Activated CD4-positive, alpha-beta T cell treated with anti-CD3 and anti-CD28 coated beads, Interleukin-2, amount 50 U/mL, for 48 hours (primary cell): Measurements from ENCODE around the gene PHRF1.
A peak's percentile ranks its signal among the peaks of the same experiment; 100 is the strongest.

ENCODE experiments used
- DNase-seq, 2 experiments: peaks; one replicate each; pipeline ENCODE4 v3.0.0-alpha.2; 2020

PHRF1 gene

DNA sequence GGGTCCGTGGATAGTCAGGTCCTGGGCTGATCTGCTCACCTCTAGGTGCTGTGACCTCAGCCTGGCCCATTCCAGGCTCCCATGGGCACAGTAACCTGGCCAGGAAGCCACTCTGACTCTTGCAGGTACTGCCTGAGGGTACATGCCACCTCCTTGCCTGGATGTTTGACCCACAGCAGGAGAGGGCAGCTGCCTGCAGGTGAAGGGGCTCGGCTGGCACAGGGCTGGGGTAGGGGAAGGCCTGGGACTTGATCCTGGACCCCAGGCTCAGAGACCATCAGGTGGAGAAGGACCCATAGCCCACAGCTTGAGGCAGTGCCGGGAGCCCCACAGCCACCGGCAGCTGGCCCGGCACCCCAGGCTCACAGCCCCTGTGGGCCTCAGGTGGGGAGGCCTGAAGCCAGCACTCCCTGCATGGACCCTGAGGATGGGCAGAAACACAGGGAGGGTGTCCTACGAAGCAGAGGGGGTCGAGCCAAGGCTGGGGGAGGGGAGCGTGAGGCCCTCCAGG is 36.2 kb upstream of the PHRF1 start:
- DNase-seq: no peak

DNA sequence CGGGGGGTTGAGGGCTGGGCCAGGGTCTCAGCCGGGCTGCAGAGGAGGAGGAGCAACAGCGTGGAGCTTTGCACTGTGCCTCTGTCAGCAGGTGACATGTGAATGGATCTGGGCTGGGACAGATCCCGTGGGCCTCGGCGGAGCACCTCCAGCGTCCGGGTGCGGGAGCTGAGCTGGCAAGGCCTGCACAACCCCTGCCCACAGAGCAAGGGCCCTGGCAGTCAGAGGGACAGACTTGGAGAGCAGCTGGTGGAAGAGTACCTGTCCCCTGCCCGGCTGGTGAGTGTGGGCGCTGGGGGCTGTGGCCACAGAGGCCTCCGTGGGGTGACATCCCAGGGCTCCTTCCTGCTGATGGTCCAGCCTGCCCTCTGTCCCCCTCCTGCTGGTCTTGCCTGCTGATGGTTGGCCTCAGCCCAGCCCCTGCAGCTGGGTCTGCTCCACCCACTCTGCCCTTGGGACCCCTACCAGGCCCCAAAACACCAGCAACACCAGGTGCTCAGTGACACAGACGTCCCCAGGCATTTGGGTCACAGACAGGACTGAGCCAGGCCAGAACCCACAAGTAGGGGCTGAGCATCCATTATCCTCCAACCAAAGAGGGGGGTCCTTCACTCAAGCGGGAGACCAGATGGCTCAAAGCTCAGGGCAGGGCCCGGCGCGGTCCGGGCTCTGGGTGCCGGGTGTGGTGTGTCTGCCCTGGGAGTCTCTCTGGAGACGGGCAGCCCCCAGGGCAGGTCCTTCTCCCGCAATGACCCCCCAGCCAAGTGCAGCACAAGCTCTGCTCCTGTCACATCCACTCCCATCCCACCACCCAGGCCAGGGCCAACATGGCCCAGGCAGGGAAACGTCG is 35.5 kb upstream of the PHRF1 start:
- DNase-seq: no peak

DNA sequence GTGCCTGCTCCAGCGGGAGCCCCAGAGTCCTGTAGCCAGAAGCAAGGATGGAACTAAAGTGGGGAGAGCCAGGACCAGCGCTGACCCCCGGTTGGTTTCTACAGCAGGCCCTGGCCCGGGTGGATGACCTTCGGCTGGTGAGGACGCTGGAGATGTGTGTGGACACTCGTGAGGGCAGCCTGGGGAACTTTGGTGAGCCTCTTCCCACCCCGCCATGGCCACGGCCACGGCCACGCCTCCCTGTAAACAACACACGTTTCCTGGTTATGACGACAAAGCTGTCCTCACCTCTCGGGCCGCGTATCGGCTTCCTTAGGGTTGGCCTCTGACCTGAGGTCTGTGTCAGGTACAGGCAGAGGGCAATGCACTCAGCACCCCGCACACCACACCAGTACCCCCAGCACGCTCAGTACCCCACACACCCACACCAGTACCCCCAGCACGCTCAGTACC is 34.8 kb upstream of the PHRF1 start:
- no peak for DNase-seq

DNA sequence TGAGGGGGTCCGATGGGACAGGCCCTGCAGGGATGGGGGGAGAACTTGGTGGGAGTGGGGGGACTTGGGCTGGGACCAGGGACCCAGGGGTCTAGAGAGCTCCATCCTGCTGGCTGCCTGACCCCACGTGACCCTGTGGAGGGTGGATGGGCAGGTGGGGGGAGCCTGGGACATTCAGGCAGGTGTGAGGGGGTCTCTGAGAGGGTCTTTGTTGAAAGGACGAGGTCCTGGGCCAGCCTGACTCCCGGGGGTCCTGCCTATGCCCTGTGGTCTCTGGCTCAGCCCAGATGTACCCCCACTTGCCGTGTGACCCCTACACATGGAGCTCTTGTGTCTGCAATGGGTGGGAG is 31.5 kb upstream of the PHRF1 start:
- no peak for DNase-seq

DNA sequence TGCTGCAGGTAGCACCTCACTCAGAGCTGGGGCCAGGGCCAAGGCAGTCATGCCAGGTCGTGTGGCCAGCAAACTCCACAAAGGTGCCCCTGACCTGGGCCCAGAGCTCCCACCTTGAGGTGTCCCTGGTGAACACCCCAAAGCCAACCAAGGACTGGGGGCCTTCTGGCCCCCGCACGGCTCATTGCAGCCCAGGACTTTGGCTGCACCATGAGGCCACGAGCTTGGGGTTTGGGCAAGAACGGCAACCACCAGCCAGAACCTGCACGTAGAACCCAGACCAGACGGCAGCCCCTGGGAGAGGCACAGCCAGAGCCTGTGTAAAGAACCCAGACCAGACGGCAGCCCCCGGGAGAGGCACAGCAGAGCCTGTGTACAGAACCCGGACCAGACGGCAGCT is 31.1 kb upstream of the PHRF1 start:
- no peak for DNase-seq

DNA sequence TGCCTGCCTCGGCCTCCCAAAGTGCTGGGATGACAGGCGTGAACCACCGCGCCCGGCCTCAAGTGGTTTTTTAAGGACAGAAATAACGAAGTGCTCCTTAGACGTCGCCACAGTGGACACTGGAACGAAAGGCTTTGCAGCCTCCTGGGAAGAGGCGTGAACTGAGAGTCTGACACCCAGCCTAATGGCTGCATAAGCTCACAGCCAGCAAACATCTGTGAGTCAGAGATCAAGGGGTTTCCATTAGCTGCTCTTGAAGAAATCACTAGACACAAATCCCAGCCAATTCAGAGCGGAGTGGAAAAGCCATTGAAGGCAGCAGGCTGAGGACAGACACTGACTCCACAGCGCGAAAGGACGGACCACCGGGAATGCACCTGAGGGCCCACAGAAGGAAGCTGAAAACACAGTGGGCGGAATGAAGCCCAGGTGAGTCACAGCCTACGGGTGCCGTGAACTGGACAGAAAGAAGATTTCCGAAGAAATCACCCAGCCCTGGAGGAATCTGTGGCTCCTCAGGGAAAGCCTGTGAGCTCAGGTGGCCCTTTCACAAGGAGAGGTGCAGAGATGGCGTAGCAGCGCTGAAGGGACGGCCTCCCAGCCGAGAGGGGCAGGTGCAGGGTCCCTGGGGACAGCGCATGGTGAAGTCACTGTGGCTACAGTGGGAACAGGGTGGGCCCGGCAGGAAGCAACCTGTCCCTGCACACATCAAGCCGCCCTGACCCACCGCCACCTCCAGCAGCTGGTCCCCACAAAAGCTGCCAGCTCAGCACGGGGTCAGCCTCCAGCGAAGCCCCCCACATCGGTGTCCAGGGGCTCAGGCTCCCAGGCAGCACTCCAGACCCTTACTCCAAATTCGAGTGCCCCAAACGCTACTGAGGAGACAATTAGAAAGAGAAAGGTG is 27.3 kb upstream of the PHRF1 start:
- no peak for DNase-seq

DNA sequence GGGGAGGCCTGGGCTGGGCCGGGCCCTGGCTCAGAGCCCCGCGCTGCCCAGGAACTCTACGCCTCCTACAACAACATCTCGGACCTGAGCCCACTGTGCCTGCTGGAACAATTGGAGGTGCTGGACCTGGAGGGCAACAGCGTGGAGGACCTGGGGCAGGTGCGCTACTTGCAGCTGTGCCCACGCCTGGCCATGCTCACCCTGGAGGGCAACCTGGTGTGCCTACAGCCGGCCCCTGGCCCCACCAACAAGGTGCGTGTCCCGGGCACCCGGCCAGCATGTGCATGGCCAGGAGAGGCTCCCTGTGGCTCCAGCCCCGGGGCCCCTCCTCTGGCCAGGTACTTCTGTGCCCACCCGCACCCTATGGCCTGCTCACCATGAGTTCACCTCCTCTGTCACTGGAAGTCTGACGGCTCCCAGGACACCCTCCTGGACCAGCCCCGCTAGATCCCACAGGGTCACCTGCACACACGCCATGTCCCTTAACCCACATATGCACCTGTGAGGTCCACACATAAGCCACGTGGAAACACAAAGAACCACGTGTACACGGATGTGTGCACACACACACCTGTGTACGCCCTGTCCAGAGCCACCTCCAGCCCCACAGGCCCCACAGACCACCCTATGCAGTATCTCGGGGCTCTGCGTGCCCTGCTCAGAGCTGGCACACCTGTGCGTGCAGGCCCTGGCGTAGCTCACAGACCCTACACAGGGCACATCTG is 26.1 kb upstream of the PHRF1 start:
- no peak for DNase-seq

DNA sequence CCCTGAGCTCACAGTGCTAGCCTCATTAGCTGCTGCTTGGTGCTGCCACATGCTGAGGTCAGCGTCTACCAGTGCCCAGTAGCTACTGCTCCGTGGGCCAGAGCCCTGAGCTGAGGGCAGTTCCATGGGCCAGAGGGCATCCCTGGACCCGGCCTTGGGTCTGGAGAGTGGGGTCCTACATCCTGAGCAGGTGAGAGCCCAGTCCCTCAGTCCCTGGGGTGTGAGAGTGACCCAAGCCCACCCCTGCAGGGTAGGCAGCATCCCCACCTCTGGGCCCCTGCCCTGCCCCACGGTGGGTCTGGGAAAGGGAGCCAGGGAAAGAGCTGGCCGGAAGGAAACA is 25.6 kb upstream of the PHRF1 start:
- DNase-seq: no peak

DNA sequence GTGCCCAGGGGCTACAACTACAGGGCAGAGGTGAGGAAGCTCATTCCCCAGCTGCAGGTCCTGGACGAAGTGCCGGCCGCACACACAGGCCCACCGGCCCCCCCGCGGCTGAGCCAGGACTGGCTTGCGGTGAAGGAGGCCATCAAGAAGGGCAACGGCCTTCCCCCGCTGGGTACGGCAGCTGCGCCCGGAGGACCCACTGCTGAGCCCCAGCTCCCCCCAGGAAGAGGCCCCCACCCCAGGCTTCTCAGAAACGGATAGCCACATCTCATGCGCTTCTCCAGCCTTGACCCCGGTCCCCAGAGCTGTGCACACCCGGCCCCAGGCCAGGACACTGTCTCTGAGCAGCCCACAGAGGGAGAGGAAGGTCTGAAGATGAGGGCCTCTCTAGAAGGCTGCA is 25.1 kb upstream of the PHRF1 start:
- DNase-seq: no peak

DNA sequence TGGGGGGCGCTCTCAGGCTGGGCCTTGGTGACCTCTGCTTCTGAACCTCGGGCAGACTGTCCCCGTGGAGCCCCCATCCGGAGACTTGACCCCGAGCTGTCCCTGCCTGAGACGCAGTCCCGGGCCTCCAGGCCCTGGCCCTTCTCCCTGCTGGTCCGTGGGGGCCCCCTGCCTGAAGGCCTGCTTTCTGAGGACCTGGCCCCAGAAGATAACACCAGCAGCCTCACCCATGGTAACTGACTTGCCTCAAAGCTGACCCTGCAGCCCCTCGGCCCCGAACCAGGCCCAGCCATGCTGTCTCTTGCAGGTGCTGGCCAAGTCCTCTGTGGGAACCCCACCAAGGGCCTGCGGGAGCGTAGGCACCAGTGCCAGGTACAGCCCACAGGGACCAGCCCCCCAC is 24.7 kb upstream of the PHRF1 start:
- no peak for DNase-seq

DNA sequence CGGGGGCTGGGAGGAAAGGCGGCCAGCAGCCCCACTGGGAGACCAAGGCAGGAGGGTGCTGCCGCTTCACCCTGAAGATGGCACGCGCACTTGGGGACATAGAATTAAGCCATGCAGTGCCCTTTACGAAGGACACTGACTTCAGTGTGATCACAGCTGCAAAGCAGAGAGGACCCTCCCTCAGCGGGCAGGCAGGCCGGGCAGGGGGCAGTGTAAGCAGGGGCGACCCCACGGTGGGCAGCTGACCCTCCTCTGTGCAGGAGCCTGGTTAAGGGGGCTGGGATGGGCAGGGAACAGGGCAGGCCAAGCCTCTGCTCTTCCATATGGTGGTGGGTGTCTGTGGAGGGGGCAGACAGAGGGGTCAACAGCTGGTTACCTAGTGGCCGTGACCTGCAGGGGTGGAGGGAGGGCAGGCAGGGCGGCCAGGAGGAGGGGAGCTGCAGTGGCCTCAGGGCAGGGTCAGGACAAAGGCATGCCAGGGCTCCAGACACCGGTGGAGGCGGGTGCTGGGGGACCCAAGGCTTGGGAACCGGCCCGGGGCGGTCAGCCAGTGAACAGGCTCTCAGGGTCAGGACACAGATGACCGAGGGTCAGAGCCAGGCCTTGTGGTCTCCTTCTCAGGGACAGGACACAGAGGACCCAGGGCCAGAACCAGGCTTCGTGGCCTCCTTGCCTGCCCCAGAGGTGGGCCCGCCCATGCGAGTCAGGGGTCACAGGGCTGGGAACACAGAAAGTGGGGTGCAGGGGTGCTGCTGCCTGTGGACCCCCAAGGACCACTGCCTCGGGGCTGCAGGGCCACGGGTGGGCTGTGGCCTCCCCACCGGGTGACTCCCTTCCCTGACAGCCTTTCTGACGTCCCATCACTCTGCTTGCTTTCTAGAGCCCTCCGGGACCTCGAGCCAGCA is 22.9 kb upstream of the PHRF1 start:
- no peak for DNase-seq

DNA sequence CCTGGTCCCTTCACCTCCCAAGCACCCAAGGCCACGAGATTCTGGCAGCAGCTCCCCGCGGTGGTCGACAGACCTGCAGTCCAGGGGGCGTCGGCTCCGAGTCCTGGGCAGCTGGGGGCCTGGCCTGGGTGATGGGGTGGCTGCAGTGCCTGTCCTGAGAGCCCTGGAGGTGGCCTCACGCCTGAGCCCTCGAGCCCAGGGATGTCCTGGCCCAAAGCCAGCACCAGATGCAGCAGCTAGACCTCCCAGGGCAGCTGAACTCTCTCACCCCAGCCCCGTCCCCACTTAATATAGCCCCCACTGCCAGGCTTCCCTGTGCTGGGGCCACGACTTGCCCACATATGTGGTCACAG is 22.3 kb upstream of the PHRF1 start:
- DNase-seq: no peak

DNA sequence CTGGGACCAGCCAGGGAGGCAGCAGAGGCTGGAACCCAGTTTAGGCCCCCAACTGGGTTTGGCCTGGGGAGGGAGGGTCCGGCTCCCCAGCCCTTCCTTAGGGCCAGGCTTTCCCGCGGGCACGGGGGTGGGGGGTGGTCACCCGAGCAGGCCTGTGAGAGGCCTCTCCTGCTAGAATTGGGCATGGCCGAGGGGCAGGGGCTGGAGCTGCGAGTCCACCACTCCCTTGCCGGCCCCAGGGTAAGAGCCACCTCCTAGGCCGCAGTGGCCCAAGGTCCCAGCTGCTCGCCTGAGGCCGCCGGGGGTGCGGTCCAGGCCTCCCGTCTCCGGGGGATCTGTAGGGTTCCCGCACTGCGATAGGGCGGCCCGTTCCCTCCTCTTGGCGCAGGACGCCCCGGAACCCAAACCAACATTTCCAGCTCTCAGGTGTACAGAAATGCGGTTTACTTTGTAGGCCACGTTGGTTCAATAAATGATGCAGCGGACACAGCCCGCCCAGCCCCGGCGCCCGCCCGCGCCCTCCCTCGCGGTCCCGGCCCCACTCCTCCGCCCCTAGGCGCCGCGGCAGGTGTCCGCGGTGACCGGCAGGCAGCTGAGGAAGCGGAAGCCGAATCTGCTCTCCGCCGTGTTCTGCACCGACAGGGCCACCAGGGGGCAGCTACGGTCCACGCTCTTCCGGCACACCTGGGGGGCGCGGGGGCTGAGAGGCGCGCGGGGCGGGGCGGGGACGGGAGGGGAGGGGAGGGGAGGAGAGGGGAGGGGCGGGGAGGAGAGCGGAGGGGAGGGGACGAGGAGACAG is 21.6 kb upstream of the PHRF1 start:
- peak; percentile 76 to 79 for DNase-seq

DNA sequence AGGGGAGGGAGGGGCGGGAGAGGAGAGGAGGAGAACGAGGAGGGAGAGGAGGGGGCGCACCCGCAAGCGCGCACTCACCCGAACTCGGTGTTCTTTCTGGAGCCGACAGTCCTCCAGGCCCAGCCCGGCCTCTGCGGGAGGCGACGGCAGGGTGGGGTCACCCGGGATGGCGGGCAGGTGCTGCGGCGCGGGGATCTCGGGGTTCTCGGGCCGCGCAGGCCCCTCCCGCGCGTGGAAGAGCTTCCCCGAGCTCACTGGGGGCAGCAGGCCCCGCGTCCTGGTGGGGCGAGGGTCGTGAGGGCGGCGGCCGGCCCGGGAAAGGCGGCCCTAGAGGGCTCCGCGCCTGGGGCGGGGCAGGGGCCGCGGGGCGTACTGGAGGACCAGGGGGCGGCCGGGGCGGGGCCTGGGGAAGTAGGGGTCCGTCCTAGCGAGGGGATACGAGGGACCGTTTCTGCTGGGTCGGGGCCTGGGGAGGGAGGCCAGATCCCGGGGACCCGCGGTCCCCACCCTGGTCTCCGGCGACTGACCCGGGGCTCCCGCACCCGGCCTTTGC is 21.0 kb upstream of the PHRF1 start:
- DNase-seq: no peak

DNA sequence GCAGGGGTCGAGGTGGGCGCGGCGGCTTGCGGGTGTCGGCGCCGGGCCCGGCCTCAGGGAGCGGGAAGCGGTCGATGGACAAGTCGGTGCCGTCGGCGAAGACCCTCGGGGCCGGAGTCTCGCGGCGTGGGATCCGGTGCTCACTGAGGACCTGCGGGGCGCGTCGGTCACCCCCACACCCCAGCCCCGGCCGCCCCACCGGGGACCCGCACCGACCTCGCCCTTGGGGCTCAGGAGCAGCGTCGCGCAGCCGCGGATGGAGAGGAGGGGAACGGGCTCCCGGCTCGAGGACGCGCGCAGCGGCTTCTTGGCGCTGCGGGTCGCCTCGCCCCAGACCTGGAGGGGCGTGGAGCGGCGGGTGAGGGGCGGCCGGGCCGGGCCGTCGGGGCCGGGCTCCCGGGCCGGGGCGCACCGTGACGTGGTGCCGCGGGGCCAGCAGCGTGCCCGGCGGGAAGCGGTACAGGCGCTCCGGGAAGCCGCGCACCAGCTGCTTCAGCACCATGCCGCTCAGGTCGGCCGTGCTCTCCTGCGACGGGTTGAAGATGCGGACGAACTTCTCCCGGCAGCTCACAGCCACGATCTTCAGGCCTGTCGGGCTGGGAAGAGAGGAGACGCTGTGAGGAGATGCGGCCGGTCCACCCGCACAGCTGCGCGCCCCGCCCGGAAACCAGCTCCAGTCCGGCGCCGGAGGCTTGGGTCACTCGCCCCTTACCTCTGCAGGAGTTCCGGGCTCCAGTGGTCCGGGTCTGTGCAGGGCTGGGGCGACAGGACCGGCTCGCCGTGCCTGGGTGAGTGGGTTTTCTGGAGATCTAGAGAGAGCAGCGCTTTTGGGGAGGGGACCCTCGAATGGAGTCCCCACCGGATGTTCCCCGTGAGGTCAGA is 20.2 kb upstream of the PHRF1 start:
- DNase-seq: no peak

DNA sequence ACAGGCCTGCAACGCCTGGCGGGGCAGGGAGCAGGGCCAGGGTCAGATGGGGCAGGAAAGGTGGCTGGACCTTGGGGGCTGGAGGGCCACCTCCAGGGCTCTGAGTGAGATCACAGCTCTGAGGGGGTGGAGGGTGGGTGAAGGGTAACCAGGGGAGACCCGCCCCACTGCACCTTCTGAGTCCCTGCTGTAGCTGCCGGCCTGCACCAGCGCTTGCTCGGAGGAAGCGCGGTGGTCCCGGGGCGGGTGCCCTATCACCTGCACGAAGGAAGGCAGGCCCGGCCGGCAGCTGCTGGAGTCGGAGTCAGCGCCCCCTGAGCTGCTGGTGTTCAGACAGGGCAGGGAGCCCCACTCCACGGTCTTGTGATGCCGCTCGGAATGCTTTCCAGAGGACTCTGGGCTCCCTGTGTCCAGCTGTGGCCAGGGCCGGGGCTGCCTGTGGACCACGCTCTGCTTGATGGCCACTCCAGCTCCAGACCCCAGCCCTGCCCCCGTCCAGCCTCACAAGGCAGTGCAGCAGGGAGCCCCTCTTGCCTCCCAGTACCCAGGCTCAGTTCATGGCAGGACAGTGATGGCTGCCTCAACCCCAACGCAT is 19.5 kb upstream of the PHRF1 start:
- DNase-seq: no peak

DNA sequence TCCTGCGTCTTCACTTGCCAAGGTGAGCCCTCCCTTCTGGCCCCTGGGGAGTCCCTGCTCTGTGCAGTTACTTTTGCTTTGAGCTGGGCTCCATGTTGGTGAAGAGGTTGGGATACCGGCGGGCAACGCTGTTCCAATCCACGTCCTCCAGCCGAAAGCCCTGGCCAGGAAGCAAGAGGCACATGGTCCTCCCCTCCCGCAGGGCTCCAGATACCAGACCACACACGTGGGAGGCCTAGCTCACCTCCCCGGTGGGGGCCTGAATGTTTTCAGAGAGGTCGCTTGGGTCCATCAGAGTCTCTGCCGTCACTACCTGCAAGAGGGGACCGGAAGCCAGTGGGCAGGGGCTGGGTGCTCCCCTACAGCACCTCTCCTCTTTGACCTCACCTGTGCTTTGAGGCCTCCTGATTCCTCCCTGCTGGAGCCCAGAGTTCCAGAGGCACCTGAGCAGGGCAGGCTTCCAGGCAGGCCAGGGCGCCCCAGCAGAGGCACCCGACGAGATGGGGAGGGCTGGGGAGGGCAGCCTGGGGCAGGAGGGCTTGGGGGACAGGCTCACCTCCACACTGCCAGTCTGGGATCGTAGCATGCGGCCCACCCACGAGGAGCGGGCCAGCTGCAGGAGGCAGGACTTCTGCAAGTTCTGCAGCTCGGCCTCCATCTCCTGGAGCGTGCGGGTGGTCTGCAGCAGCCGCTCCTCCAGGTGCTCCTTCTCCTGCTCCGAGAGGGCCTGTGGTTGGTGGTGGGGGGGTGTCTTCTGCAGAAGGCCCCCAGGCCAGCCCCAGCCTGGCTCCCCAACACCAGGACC is 18.7 kb upstream of the PHRF1 start:
- DNase-seq: no peak

DNA sequence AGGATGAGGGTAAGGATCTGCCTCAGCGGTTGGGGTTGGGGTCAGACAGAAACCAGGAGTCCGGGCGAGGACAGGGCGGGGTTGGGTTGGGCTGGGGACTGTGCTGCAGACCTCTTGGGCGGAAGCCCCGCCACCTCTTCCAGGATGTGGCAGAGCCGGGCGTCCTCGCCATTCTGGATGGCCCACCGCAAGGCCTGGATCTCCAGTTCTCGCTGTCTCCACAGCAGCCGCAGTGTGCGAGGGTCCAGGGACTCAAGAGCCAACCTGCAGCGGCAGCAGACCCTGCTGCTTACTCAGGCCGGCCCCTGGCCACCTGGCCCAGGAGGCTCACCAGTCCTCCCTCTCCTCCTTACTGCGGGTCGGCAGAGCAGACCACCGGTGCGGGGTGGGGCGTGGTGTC is 17.8 kb upstream of the PHRF1 start:
- DNase-seq: no peak
